HEK293T (cell line): ENCODE data around the gene STT3A.
"Not testable (repeated sequence)": the region's sequence is repeated elsewhere in the genome, so short reads cannot be mapped to it uniquely, and the experiment has no call there.

Experiments
- ELF4 ChIP-seq: fragments of 450-650 bp; IDR thresholded peaks from 2 replicates; pipeline ENCODE4 v1.6.1; 2017; ENCODE audit warnings: antibody characterized with exemption
- FOXA1 ChIP-seq: fragments of 450-650 bp; IDR thresholded peaks from 2 replicates; pipeline ENCODE4 v1.6.1; 2016; ENCODE audit warnings: mild to moderate bottlenecking
- FOXK2 ChIP-seq: fragments of 450-650 bp; IDR thresholded peaks from 2 replicates; pipeline ENCODE4 v1.6.1; 2016; ENCODE audit warnings: mild to moderate bottlenecking
- FOXM1 ChIP-seq: fragments of 450-650 bp; IDR thresholded peaks from 2 replicates; pipeline ENCODE4 v1.6.1; 2017; ENCODE audit warnings: mild to moderate bottlenecking, borderline replicate concordance
- LEF1 ChIP-seq: fragments of 450-650 bp; IDR thresholded peaks from 2 replicates; pipeline ENCODE4 v1.6.1; 2017; ENCODE audit warnings: mild to moderate bottlenecking, borderline replicate concordance
- SP1 ChIP-seq: fragments of 450-650 bp; IDR thresholded peaks from 2 replicates; pipeline ENCODE4 v1.6.1; 2017
- SUZ12 ChIP-seq: fragments of 450-650 bp; IDR thresholded peaks from 2 replicates; pipeline ENCODE4 v1.6.1; 2016; ENCODE audit warnings: mild to moderate bottlenecking
- TARDBP ChIP-seq: fragments of 450-650 bp; IDR thresholded peaks from 2 replicates; pipeline ENCODE4 v1.6.1; 2016
- TF ChIP-seq, protein P1 (sequence below): fragments of 450-650 bp; IDR thresholded peaks from 2 replicates; pipeline ENCODE4 v1.6.1; 2016

DNA sequence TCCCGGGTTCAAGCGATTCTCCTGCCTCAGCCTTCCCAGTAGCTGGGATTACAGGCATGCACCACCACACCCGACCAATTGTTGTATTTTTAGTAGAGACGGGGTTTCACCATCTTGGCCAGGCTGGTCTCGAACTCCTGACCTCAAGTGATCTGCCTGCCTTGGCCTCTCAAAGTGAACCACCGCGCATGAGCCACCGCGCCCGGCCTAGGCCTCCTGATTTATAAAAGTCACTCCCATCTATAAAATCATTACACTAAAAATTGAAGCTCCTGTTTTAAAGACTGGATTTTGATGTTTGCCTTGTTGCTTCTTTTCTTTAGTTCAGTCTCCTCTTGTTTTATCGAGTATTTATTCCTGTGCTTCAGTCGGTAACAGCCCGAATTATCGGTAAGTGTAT lies 15.5 kb upstream of the STT3A start:
- TF ChIP-seq FOXA1, SUZ12, ELF4, TARDBP, SP1, FOXM1, FOXK2, LEF1: not testable (repeated sequence)
- TF ChIP-seq, protein P1, sequence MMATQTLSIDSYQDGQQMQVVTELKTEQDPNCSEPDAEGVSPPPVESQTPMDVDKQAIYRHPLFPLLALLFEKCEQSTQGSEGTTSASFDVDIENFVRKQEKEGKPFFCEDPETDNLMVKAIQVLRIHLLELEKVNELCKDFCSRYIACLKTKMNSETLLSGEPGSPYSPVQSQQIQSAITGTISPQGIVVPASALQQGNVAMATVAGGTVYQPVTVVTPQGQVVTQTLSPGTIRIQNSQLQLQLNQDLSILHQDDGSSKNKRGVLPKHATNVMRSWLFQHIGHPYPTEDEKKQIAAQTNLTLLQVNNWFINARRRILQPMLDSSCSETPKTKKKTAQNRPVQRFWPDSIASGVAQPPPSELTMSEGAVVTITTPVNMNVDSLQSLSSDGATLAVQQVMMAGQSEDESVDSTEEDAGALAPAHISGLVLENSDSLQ, result not testable (repeated sequence)
